H1 (cell line): ENCODE measurements around the gene CCL5. TPM values are rescaled to one million over a fixed set of nuclear protein-coding genes. Genes with fewer than 3 reads are reported as not detected.

Experiments
- CTCF ChIA-PET: fragments of 300-600 bp; sonication (Branson Sonifier 250); formaldehyde crosslinking; loops from one replicate; lab custom pipeline; 2021; ENCODE audit not compliant: partially characterized antibody; lab: Charles Lee
- POLR2A ChIA-PET: fragments of 300-600 bp; sonication (Branson Sonifier 250); formaldehyde crosslinking; loops from one replicate; lab custom pipeline; 2021; ENCODE audit warnings: inconsistent platforms; ENCODE audit not compliant: partially characterized antibody; lab: Charles Lee
- DNase-seq, 2 experiments: peaks; one replicate each; pipeline versions ENCODE4 v3.0.0 to v3.0.0-alpha.2; 2010 to 2022; ENCODE audit warnings: low spot score in 2 of 2, low read depth in 1 of 2, mixed read lengths in 1 of 2
- FAIRE-seq: peaks from 2 replicates; lab custom pipeline; 2011; peaks lifted over from hg19 to GRCh38; lab: Jason Lieb, UNC
- H2AFZ ChIP-seq: 2 replicates; pipeline ENCODE4 v1.8.1; 2012; ENCODE audit warnings: low read length, inconsistent platforms
- H2AK5ac ChIP-seq: 2 replicates; pipeline ENCODE4 v1.6.1; 2013; ENCODE audit warnings: low read depth, low read length
- H2BK120ac ChIP-seq: replicated peaks from 2 replicates; pipeline ENCODE3; 2013; ENCODE audit warnings: low read depth, low read length, inconsistent platforms
- H2BK12ac ChIP-seq: 2 replicates; pipeline ENCODE4 v1.6.1; 2013; ENCODE audit warnings: low read depth, low read length
- H2BK15ac ChIP-seq: 2 replicates; pipeline ENCODE4 v1.6.1; 2013; ENCODE audit warnings: low read length
- H2BK20ac ChIP-seq: 2 replicates; pipeline ENCODE4 v1.6.1; 2013; ENCODE audit warnings: low read length
- H2BK5ac ChIP-seq: 2 replicates; pipeline ENCODE4 v1.6.1; 2013; ENCODE audit warnings: low read depth, low read length
- H3K14ac ChIP-seq: 2 replicates; pipeline ENCODE4 v1.6.1; 2013; ENCODE audit warnings: inconsistent platforms; ENCODE audit not compliant: insufficient read length
- H3K18ac ChIP-seq: 2 replicates; pipeline ENCODE4 v1.6.1; 2013; ENCODE audit warnings: low read length; ENCODE audit errors: extremely low read depth
- H3K23ac ChIP-seq: 2 replicates; pipeline ENCODE4 v1.6.1; 2013; ENCODE audit warnings: inconsistent platforms; ENCODE audit not compliant: insufficient read length
- H3K23me2 ChIP-seq: 2 replicates; pipeline ENCODE4 v1.6.1; 2013; ENCODE audit warnings: low read depth, low read length
- H3K27ac ChIP-seq: 2 replicates; pipeline ENCODE4 v1.6.1; 2011; ENCODE audit warnings: low read depth, low read length, inconsistent platforms
- H3K27me3 ChIP-seq, 4 experiments: replicated peaks in 1 of 4; 1 replicate in 1 of 4; 2 replicates in 3 of 4; pipeline versions ENCODE4 v1.6.1 to v1.8.1; 2011 to 2013; ENCODE audit warnings: low read length in 3 of 4, mild to moderate bottlenecking in 3 of 4, inconsistent platforms in 2 of 4, mixed read lengths in 2 of 4, moderate library complexity in 1 of 4; ENCODE audit not compliant: control insufficient read depth in 3 of 4, insufficient read depth in 3 of 4; ENCODE audit errors: extremely low read depth in 1 of 4
- H3K36me3 ChIP-seq, 4 experiments: 2 replicates each; pipeline versions ENCODE4 v1.6.1 to v1.8.1; 2011 to 2013; ENCODE audit warnings: mild to moderate bottlenecking in 4 of 4, low read length in 3 of 4, moderate library complexity in 2 of 4, control low read depth in 1 of 4, inconsistent platforms in 1 of 4; ENCODE audit not compliant: insufficient read depth in 4 of 4, control insufficient read depth in 2 of 4
- H3K4ac ChIP-seq: replicated peaks from 2 replicates; pipeline ENCODE3; 2013; ENCODE audit warnings: low read length, low read depth, mixed read lengths, inconsistent platforms; ENCODE audit not compliant: insufficient read length
- H3K4me1 ChIP-seq, 4 experiments: replicated peaks in 1 of 4; 1 replicate in 1 of 4; 2 replicates in 3 of 4; pipeline versions ENCODE4 v1.6.1 to v1.8.1; 2011 to 2013; ENCODE audit warnings: low read length in 3 of 4, inconsistent platforms in 2 of 4, mixed read lengths in 1 of 4; ENCODE audit not compliant: insufficient read depth in 4 of 4, control insufficient read depth in 3 of 4
- H3K4me2 ChIP-seq, 2 experiments: 2 replicates each; pipeline versions ENCODE4 v1.6.1 to v1.8.1; 2011 to 2013; ENCODE audit warnings: low read depth in 2 of 2, low read length in 2 of 2, control low read depth in 1 of 2, inconsistent platforms in 1 of 2, mild to moderate bottlenecking in 1 of 2; ENCODE audit not compliant: insufficient read depth in 1 of 2
- H3K4me3 ChIP-seq, 4 experiments: fragments of 200-600, 300-600 bp in 1 of 4; sonication (generic), shearing (Covaris generic), sonication (Bioruptor Twin) in 1 of 4; 2 replicates each; pipeline versions ENCODE4 v1.5.1 to v1.8.1; 2011 to 2016; ENCODE audit warnings: low read length in 4 of 4, low read depth in 3 of 4, control low read depth in 2 of 4, inconsistent platforms in 2 of 4, mild to moderate bottlenecking in 2 of 4, mixed read lengths in 1 of 4, moderate library complexity in 1 of 4; ENCODE audit not compliant: insufficient read depth in 2 of 4; ENCODE audit errors: extremely low read depth in 1 of 4
- H3K56ac ChIP-seq: replicated peaks from 2 replicates; pipeline ENCODE3; 2013; ENCODE audit warnings: low read depth, mild to moderate bottlenecking, mixed read lengths, low read length, inconsistent platforms; ENCODE audit not compliant: insufficient read length
- H3K79me1 ChIP-seq: 2 replicates; pipeline ENCODE4 v1.6.1; 2013; ENCODE audit warnings: low read depth, low read length, control low read depth
- H3K79me2 ChIP-seq, 2 experiments: 2 replicates each; pipeline versions ENCODE4 v1.6.1 to v1.8.1; 2012 to 2013; ENCODE audit warnings: low read length in 2 of 2, mild to moderate bottlenecking in 2 of 2, inconsistent platforms in 1 of 2; ENCODE audit not compliant: insufficient read depth in 2 of 2, control insufficient read depth in 1 of 2
- H3K9ac ChIP-seq, 4 experiments: replicated peaks in 1 of 4; 1 replicate in 1 of 4; 2 replicates in 3 of 4; pipeline versions ENCODE4 v1.6.1 to v1.8.1; 2011 to 2013; ENCODE audit warnings: low read depth in 3 of 4, low read length in 3 of 4, control low read depth in 2 of 4, mild to moderate bottlenecking in 2 of 4, moderate library complexity in 2 of 4, inconsistent platforms in 1 of 4; ENCODE audit errors: extremely low read depth in 1 of 4
- H3K9me3 ChIP-seq, 2 experiments: 2 replicates each; pipeline versions ENCODE4 v1.6.1 to v1.8.1; 2012 to 2013; ENCODE audit warnings: mild to moderate bottlenecking in 2 of 2, moderate library complexity in 2 of 2, control low read depth in 1 of 2, inconsistent platforms in 1 of 2, low read depth in 1 of 2, low read length in 1 of 2, mixed read lengths in 1 of 2; ENCODE audit not compliant: insufficient read depth in 2 of 2
- H4K20me1 ChIP-seq, 2 experiments: replicated peaks in 1 of 2; 2 replicates each; pipeline versions ENCODE3 to v1.8.1; 2011 to 2013; ENCODE audit warnings: inconsistent platforms in 2 of 2, low read length in 2 of 2, mild to moderate bottlenecking in 1 of 2; ENCODE audit not compliant: insufficient read depth in 2 of 2, control insufficient read depth in 1 of 2
- H4K5ac ChIP-seq: 2 replicates; pipeline ENCODE4 v1.6.1; 2013; ENCODE audit warnings: low read length, low read depth, mixed read lengths, inconsistent platforms; ENCODE audit not compliant: insufficient read length
- H4K8ac ChIP-seq: 2 replicates; pipeline ENCODE4 v1.8.0; 2013; ENCODE audit warnings: mild to moderate bottlenecking, moderate library complexity, low read length, inconsistent platforms; ENCODE audit not compliant: insufficient read depth; ENCODE audit errors: extremely low read depth
- H4K91ac ChIP-seq: replicated peaks from 2 replicates; pipeline ENCODE3; 2013; ENCODE audit warnings: low read length, mixed read lengths, inconsistent platforms; ENCODE audit not compliant: insufficient read length
- CBX8 ChIP-seq: fragments of 300-800, 300-1000 bp; sonication (generic); IDR thresholded peaks from 2 replicates; pipeline ENCODE4 v1.7.1; 2016; ENCODE audit warnings: low read depth, low read length, borderline replicate concordance
- CHD2 ChIP-seq: IDR thresholded peaks from 2 replicates; pipeline ENCODE4 v1.6.1; 2012; ENCODE audit warnings: low read length, improper control_type of control experiment
- EZH2 ChIP-seq: fragments of 200-600 bp; sonication (generic); IDR thresholded peaks from 2 replicates; pipeline ENCODE4 v1.7.1; 2012; ENCODE audit warnings: low read depth, mild to moderate bottlenecking, moderate library complexity, low read length, inconsistent platforms; ENCODE audit not compliant: severe bottlenecking
- SIN3A ChIP-seq, 2 experiments: IDR thresholded peaks in 1 of 2; conservative IDR thresholded peaks in 1 of 2; 2 replicates each; pipeline ENCODE4 v1.6.1; 2011 to 2012; ENCODE audit warnings: low read length in 2 of 2, improper control_type of control experiment in 1 of 2, low read depth in 1 of 2, mild to moderate bottlenecking in 1 of 2
- SP2 ChIP-seq: IDR thresholded peaks from 2 replicates; pipeline ENCODE4 v1.6.1; 2012; ENCODE audit warnings: mild to moderate bottlenecking, low read length, inconsistent platforms
- SRF ChIP-seq: IDR thresholded peaks from 2 replicates; pipeline ENCODE4 v1.6.1; 2011; ENCODE audit warnings: mild to moderate bottlenecking, low read depth, low read length, moderate library complexity
- WGBS, 2 experiments: shearing (Covaris generic) in 1 of 2; methylation state at CpG; one replicate each; pipeline versions ENCODE4 v1.1.6 to v1.1.7; 2013 to 2015; ENCODE audit warnings: low lambda C conversion rate in 2 of 2, mixed read lengths in 2 of 2, inconsistent platforms in 1 of 2, low coverage in 1 of 2, missing lambda C conversion rate in 1 of 2; ENCODE audit not compliant: insufficient replicate concordance in 2 of 2, insufficient coverage in 1 of 2, insufficient read length in 1 of 2; ENCODE audit errors: extremely low coverage in 1 of 2, missing lambda C conversion rate in 1 of 2; 5-methylcytosine and 5-hydroxymethylcytosine counted together
- polyA plus RNA-seq, 7 experiments: library from polyadenylated mRNA; depleted of rRNA in 3 of 7; stranded (reverse) in 5 of 7; unstranded in 2 of 7; fragments of >200 nt in 5 of 7; fragments of 200-250 nt in 2 of 7; gene quantifications; 1 replicate in 5 of 7; 2 replicates in 1 of 7; 4 replicates in 1 of 7; pipeline versions ENCODE4 v1.2.1 to v1.2.3, GENCODE V29; 2011 to 2013; ENCODE audit warnings: missing spikeins in 2 of 7, mixed read lengths in 2 of 7
- total RNA-seq: library from RNA; stranded (reverse); fragmentation: NEBNext Ultra II Directional; extraction: Animal tissue kit (Norgen Biotek cat#: 25700); gene quantifications from 2 replicates; pipeline ENCODE4 v1.2.1, GENCODE V29; 2021
- TF ChIP-seq, protein P1 (sequence below), 3 experiments: IDR thresholded peaks; 1 replicate in 2 of 3; 2 replicates in 1 of 3; pipeline versions ENCODE4 v1.5.1 to v1.6.1; 2011; ENCODE audit warnings: low read length in 3 of 3, mild to moderate bottlenecking in 3 of 3, inconsistent platforms in 2 of 3, low read depth in 1 of 3, moderate library complexity in 1 of 3; ENCODE audit not compliant: insufficient read depth in 1 of 3; ENCODE audit errors: control extremely low read depth in 1 of 3
- TF ChIP-seq, protein P2 (sequence below): IDR thresholded peaks from 2 replicates; pipeline ENCODE4 v1.6.1; 2012; ENCODE audit warnings: inconsistent platforms

CCL5 gene
- total and polyA plus RNA-seq, 2 of the 8 experiments (the other 6 are each of a cell fraction or from before 2014, with no cell fraction given) = not detected

DNA sequence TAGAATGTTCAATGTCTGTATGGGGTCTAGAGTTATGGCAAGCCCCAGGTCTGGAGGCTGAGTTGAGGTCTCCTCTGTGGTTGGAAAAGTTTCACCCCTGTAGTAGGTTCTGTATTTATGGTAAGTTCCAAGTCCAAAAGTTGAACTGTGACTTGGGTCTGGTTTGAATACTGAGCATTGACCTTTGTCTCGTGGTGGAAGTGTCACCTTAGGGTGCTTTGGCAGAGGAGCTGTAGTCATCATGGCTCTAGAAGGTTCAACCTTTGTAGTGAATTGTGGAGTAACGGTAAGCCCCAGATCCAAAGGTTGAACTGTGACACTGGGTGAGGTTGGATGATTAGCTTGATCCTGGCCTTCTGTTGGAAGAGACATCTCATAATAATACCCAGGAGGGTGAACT, 32.8 kb upstream of the CCL5 start:
- Histone ChIP-seq H3K4me1 (no peaks in the 10 kb centered on the region), H3K4ac (no peak overlapping the region), H3K79me2 (no peaks in the 10 kb centered on the region; a peak in 1 of 4 replicates), H3K14ac (no peak overlapping the region), H3K18ac (no peak overlapping the region), H3K23me2 (no peaks in the 10 kb centered on the region), H2AK5ac (no peak overlapping the region), H3K23ac (no peak overlapping the region), H3K4me3 (no peak overlapping the region), H3K56ac (no peak overlapping the region), H3K9me3 (peaks cover 30 to 32% of the 10 kb centered on the region in 2 experiments), H3K27me3 (no peaks in the 10 kb centered on the region), H3K9ac (no peak overlapping the region), H4K20me1 (no peaks in the 10 kb centered on the region), H3K27ac (no peak overlapping the region), H2AFZ (no peak overlapping the region), H4K5ac (no peak overlapping the region), H4K8ac (no peak overlapping the region), H4K91ac (no peak overlapping the region), H2BK20ac (no peak overlapping the region), H3K79me1 (no peaks in the 10 kb centered on the region), H3K36me3 (no peaks in the 10 kb centered on the region; a peak in 3 of 8 replicates), H2BK12ac (no peak overlapping the region), H2BK5ac (no peak overlapping the region), H3K4me2 (no peak overlapping the region), H2BK120ac (no peak overlapping the region), H2BK15ac (no peak overlapping the region)
- FAIRE-seq (no peak), DNase-seq (no peak)
- CTCF ChIA-PET = no interaction called here
- WGBS, 2 experiments = 70% methylated on average over 2 of the region's 2 CpGs; no CpG with 5 or more reads in 1 of the 2 experiments
- POLR2A ChIA-PET = no interaction called here
- TF ChIP-seq CBX8 = no peak
- no peak for TF ChIP-seq SIN3A (conservative IDR thresholded peaks at IDR 0.05 in 1 of 2, IDR thresholded peaks at IDR 0.05 in 1 of 2; ENCODE audit: low read depth in 1 of 2, low read length in 2 of 2)
- TF ChIP-seq, protein P1, sequence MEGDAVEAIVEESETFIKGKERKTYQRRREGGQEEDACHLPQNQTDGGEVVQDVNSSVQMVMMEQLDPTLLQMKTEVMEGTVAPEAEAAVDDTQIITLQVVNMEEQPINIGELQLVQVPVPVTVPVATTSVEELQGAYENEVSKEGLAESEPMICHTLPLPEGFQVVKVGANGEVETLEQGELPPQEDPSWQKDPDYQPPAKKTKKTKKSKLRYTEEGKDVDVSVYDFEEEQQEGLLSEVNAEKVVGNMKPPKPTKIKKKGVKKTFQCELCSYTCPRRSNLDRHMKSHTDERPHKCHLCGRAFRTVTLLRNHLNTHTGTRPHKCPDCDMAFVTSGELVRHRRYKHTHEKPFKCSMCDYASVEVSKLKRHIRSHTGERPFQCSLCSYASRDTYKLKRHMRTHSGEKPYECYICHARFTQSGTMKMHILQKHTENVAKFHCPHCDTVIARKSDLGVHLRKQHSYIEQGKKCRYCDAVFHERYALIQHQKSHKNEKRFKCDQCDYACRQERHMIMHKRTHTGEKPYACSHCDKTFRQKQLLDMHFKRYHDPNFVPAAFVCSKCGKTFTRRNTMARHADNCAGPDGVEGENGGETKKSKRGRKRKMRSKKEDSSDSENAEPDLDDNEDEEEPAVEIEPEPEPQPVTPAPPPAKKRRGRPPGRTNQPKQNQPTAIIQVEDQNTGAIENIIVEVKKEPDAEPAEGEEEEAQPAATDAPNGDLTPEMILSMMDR (IDR thresholded peaks at IDR 0.05; ENCODE audit: control extremely low read depth in 1 of 3, insufficient read depth in 1 of 3, low read depth in 1 of 3, low read length in 3 of 3) = no peak
- TF ChIP-seq EZH2 = no peak
- no peak for TF ChIP-seq CHD2
- TF ChIP-seq, protein P2, sequence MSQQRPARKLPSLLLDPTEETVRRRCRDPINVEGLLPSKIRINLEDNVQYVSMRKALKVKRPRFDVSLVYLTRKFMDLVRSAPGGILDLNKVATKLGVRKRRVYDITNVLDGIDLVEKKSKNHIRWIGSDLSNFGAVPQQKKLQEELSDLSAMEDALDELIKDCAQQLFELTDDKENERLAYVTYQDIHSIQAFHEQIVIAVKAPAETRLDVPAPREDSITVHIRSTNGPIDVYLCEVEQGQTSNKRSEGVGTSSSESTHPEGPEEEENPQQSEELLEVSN = no peak
- TF ChIP-seq SP2 = no peak
- no peak for TF ChIP-seq SRF
